HG03442 (cell line): ENCODE results near the gene DNAJB2.
"Not testable (repeated sequence)": the region's sequence is repeated elsewhere in the genome, so short reads cannot be mapped to it uniquely, and the experiment has no call there.

ENCODE experiments used
- ATAC-seq: cut with Tn5 transposase; IDR thresholded peaks from one replicate; pipeline ENCODE4 v1.9.1; 2021; ENCODE audit warnings: mild to moderate bottlenecking, moderate library complexity; ENCODE audit not compliant: unreplicated experiment

The DNAJB2 gene

DNA sequence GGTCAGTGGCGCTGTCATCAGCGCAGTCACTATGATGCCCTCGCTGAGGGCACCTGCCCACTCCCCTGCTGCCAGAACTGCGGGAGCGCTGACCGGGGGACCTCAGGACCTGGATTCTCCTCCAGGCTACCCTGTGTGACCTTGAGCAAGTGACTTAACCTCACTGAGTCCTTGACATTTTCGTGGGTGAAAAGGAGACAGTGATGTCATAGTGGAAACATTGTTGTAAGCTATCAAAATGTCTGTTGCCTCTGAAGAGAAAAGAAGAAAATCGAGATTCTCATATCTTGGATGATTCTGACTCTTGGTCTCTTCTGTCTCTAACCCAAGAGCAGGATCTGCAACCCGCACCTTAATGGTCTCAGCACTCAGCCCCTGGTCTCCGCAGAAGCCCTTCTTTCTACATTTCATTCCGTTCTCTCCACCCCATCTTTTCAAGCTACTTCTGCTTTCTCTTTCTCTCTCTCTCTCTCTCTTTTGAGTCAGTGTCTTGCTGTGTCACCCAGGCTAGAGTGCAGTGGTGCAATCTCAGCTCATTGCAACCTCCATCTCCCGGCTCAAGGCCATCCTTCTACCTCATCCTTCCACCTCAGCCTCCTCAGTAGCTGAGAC, 24.5 kb upstream of the DNAJB2 start:
- ATAC-seq = peak; percentile 21

DNA sequence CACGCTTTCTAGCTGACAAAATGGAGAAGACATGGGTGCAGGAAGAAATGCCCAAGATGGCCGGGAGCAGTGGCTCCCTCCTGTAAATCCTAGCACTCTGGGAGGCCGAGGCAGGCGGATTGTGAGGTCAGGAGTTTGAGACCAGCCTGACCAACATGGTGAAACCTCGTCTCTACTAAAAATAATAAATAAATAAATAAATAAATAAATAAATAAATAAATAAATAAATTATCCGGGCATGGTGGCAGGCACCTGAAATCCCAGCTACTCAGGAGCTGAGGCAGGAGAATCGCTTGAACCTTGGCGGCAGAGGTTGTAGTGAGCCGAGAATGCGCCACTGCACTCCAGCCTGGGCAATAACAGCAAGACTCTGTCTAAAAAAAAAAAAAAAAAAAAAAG, 20.2 kb upstream of the DNAJB2 start:
- not testable (repeated sequence) for ATAC-seq

DNA sequence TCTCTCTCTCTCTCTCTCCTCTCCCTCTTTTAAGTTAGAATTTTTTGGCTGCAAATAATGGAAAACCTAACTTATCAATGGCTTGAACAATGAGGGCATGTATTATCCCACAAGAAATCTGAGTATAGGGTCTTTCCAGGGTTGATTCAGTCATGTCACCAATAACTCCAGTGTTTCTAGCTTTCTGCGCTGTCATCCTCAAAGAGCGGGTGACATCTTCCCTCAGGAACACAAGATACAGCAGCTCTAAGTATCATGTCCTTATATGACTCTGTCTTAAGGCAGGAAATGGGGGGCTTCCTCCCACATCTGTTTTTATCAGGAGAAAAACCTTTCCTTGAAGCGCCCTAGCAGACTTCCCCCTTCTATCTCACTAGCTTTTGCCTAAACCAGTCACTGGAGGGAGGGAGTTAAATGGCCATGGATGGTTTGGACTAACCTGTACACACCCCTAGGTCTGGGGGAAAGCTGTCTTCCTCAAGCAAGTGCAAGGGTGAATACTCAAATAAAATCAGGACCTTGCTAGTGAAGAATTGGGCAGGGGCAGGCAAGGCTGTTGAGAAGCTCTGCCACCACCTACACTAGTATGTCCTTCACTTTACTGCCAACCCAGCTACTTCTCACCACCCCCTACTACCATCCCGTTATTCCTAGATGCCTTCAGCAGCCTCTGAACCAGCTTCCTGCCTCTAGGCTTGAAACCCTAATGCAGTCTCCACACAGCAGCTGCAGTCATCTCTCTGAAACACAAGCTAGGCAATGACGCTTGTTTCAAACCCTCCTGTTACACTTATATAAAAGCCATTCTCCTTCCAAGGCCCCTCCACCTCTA, 17.9 kb upstream of the DNAJB2 start:
- ATAC-seq = no peak

DNA sequence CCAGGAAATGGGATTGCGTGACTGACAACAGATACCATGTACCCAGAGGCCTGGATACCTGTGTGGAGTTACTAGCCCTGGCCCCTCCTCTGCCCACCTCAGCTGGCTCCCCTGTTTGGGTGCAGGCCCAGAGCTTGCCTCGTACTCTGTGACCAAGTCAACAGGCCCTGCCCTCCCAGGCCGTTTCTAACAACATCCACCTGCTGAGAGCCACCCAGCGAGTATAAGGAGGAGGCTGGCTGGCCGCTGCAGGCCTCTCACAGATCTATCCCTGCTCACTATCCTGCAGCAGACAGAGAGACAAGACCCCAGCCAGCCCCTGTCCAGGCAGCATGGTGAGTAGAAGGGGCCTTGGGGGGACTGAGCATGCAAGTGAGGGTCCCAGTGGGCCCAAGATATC, 12.9 kb upstream of the DNAJB2 start:
- ATAC-seq = no peak

DNA sequence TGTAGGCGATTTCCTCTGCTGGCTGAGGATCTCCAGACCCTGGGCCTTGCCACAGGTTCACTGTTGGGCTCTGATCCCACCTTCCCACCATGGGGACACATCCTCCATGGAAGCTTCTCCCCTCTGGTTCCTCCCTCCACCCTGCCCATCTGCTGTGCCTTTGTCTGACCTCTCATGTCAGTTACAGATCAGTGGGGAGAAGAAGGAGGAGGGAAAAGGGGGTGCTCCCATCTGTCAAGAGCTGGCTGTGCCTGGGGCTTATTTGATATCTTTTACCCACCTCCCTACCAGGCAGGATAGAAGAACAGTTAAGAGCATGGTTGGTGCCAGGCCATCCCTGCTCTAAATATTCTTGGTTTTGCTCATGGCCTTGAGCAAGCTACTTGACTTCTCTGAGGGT, 12.3 kb upstream of the DNAJB2 start:
- no peak for ATAC-seq

DNA sequence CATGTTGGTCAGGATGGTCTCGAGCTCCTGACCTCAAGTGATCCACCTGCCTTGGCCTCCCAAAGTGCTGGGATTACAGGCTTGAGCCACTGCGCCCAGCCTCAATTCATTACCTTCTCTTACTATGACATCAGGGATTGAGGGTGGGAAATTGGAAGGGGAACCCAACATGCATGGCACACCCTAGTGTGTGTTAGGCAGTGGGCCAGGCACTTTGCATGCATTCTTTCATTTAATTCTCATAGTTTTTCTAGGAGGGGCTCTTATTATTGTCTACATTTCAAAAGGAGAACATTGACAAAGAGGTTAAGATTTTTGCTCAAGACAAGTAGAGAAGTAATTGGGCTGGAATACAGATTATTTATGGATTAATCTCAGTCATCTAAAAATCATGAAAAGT, 10.9 kb upstream of the DNAJB2 start:
- ATAC-seq = no peak

DNA sequence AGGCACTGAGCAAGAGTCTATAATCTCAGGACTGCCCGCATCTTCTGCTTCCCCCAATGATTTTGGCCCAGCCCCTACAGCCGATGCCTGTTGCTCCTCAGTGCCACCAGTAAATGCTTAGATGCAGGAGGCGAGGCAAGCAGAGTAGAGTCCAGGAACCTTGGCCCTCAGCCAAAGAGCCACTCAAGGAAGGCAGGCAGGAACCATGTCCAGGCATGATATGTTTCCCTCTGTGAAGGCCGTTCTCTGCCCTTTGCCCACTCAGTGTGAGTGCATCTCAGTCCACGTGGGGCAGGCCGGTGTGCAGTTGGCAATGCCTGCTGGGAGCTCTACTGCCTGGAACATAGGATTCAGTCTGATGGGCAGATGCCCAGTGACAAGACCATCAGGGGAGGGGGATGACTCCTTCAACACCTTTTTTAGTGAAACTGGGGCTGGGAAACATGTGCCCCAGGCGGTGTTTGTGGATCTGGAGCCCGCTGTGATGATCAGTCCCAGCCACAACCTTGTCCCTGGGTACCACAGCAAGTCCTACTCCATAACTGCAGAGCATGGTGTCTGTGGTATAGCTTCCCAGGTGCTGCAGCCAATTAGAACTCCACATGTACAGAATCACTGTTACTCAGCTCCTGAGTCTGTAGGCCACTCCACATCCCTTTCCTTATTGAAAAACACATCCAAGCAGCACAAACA, 9.7 kb upstream of the DNAJB2 start:
- ATAC-seq = no peak

DNA sequence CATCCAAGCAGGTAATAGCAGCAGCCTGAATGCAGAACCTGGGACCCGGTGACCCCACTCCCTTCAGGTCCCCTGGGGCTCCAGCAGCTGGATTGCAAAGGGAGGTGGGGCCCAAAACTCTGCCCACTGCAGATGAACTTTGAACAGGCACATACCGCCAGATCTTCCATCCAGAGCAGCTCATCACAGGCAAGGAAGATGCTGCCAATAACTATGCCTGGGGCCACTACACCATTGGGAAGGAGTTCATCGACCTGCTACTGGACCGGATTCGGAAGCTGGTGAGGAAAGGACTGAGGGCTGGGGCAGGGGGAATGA, 9.2 kb upstream of the DNAJB2 start:
- ATAC-seq = no peak

DNA sequence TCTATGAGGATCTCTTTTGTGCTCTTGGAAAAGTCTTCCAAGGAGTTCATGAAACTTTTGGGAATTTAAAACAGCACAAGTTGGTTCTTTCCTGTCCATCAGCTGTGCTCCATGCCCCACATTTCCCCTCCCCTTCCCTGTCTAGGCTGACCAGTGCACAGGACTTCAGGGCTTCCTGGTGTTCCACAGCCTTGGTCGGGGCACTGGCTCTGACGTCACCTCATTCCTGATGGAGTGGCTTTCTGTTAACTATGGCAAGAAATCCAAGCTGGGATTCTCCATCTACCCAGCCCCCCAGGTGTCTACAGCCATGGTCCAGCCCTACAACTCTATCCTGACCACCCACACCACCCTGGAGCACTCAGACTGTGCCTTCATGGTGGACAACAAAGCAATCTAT, 8.1 kb upstream of the DNAJB2 start:
- ATAC-seq = no peak

DNA sequence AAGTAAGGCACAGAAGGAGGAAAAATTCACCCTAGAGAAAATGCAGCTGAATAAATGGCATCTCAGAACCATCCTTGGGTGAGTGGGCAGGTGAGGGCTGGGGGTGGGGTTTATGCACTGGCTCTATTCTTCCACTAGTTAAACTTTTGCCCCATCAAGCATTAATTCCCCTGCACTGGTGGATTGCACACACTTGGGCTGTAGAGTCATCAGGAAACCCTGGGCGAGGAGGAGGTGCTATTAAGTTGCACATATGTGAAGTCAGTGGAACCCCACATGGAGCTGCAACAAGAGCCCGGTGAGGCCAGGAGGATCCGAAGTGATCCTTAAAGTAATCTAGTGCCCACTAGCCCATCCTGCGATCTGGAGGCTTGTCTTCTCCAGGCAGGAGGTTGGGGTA, 6.8 kb upstream of the DNAJB2 start:
- ATAC-seq = no peak

DNA sequence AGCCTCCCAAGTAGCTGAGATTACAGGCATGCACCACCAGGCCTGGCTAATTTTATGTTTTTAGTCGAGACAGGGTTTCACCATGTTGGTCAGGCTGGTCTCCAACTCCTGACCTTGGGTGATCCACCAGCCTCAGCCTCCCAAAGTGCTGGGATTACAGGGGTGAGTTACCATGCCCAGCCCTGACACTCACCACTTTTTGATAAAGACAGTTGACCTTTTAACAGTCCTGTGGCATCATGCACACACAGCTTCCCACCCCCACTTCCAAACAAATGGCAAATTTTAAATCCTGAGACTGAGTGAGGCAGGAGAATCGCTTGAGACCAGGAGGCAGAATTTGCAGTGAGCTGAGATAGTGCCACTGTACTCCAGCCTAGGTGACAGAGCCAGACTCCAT, 6.2 kb upstream of the DNAJB2 start:
- ATAC-seq = no peak

DNA sequence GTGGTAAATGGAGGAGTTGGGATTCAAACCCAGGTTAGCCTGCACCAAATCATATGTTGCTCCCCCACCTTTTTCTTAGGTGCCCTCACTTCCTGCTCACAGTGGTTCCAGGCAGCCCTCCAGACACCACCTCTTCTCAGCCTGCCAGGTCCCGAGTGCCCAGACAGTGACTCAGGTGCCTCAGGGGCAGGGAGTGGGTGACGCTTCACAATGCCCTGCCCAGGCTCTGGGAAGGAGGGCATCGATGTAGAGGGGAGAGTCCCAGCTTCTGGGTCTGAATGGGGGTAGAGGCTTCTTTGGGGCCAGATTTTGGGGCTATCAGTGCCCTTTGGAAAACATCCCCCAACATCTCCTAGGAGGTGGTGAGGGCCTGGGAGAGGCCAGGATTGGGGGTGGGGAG, 5.2 kb upstream of the DNAJB2 start:
- ATAC-seq = no peak

DNA sequence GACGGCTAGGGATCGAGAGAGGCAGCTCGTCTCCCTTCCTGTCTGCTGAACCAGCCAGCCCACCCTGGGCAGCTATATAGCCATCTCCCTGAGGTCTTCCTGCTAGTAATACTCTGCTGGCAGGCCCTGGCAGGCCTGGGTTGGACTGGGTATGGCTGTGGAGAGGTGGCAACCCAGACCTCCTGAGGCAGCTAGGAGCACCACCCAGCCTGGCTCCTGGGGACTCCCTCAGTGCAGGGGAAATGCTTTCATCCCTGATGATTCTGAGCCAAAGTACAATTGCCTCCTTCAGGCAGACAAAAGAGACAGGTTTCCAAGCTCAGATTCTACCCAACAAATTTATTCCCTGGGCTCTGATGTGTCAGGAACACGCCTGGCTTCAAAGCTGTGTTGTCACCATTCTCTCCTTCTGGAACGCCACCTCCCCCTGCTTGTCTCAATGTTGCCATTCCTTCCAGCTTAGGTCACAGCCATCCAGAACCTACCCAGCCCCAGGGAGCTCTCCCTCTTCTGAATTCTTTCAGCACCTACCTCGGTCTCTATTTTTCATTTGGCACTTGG, 4.7 kb upstream of the DNAJB2 start:
- no peak for ATAC-seq

DNA sequence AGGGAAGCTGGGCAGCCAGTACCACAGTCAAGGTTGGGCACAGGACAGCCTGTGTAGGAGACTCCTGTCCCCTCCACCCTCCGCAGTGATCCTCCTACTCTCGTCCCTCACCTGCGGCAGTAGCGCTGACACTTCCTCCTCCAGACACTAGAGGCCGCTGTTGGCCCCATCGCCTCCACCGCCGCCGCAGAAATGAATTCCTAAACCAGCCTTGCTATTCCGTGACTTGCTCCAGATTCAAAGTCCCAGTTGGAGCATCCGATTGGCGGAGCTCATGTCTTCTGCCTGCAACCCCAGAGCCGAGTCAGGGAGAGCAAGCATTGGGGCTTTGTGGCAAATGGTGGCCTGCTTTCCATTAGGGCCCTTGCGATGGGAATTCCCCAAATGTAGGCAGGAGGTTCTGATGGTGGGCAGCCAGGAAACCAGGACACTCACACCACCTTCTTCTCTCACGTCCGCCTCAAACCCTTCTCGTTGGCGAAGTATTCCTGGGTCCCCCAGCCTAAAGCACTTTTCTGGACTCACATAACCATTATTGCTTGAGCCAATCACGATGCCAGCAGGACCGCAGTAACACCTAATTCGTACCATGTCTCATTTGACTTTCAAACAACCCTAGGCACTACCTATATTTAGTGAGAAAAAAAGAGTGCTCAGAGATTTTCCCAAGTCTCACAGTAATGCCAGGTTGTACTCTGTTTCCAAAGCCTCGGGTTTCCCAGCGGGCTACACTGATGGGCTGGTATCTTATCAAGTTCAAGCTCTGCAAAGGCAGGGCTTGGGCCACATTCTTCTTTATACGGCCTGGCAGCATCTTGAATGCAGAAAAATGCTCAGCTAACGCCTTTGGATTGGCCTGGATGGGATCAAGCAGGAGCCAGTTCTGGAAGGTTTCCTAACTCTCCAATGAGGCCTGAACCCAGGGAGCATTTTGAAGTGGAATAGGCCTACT, 1.2 kb upstream of the DNAJB2 start:
- peak; percentile 24 for ATAC-seq

DNA sequence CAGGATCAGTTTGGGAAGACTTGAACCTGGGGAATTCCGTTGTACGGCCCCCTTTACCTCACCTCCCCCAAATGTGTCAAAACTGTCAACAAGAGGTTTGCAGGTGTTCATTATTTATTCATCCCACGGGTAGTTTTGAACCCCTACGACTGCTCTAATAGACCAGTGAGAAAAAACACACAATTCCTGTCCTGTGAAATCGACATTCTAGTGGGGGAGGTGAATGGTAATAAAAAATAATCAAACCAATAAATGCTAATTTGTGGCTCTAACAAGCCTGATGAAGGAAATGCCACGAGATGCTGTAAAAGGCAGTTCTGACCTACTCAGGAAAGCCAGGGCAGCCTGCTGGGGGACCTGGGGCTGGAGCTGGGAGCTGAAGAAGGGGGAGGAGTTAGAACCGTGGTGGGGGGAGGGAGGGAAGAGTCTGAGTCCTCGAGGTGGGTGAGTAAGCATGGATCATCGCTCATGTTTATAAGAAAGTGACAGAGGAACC, 463 bp upstream of the DNAJB2 start:
- ATAC-seq = no peak

DNA sequence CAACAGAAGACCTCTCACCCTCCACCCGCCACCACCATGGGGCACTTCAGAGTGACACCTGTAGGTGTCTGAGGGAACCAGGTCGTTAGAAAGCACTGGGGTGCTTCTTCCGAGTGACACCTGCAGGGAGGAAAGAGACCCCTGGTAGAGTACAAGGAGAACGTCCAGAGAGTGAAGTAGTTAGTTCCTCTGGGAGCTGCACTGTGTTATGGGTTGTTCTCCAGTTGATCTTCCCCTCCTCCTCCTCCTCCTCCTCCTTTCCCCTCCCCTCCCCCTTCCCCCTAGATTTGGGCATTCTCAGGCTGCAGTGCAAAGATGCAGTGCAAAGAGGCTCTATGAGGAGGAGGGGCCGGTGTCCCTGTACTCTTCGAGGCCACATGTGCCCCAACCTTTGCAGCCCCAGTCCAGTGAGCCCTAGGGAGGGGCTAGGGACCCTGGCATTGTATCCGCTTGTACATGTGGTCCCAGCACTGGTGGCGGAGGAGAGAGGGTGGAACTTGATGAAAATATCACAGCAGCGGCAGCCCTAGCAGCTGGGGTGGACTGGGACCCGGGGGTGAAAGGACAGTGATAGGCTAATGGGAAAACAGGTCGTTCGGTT, 850 bp downstream of the DNAJB2 start:
- no peak for ATAC-seq

DNA sequence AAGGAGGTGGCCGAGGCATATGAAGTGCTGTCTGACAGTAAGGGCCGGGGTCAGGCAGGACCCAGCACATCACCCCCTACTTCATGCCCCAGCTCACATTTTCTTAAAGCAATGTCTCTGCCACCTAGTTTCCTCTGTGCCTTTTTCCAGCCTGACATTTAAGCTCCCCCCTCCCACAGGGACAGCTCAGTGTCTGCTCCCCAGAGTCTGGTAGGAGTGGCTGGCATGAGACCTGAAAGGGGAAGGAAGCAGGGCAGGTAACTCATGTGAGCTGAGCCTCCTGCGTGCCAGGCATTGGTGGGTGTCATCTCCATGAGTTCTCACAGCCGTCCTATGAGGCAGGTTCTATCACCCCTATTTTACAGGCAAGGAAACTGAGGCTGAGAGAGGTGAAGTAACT, 1.5 kb downstream of the DNAJB2 start:
- ATAC-seq = no peak

DNA sequence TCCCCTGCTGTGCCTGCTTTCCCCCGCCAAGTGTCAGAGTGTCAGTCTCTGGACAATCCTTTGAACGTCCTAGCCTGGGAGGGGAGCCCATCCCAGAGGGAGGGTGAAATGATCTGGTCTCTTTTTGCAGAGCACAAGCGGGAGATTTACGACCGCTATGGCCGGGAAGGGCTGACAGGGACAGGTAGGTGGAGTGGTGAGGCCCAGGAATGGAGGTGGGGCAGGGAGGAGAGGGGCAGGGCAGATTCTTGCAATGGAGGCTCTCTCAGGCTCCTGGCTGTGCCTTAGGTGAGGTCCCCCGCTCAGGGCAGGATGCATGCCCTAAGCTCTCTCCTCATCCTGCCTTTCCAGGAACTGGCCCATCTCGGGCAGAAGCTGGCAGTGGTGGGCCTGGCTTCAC, 2.4 kb downstream of the DNAJB2 start:
- no peak for ATAC-seq

DNA sequence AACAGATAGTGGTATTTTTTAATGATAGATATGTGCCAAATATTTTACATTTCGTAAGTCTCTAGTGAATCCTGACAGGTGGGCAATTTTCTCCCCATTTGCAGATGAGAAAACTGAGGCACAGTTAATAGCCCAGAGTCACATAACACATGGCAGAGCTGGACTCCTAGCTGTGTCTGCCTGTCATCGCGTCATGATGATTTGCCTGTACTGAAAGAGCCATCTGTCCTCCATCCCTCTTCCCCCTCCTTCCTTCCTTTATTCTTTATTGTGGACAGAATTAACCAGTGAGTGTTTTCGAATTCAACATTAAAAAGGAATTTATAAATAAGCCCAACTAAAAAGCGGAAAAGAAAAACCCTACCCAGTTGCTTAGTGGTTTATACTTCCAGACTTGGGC, 3.2 kb downstream of the DNAJB2 start:
- no peak for ATAC-seq

DNA sequence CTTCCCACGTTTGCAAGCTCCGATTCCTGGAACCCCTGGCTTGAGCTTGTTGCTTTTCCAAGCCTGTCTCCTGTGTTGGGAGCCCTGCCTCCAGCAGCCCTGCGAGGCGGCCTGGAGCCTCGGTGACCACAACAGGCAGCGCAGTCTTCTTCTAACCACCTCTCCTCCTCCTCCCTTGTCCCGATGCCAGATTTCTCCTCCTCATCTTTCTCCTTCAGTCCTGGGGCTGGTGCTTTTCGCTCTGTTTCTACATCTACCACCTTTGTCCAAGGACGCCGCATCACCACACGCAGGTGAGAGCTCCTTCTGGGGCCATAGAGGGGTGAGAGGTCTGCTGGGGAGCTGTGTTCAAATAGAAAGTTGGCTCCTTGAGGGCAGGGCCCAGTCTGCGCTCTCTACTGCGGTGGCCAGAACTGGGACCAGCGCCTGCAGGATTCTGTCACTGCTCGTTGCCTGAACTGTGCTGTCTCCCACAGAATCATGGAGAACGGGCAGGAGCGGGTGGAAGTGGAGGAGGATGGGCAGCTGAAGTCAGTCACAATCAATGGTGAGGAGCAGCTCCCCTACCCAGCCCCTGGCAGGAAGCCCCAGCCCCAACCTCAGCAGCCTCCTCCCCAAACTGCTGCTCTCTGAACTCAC, 3.9 kb downstream of the DNAJB2 start:
- ATAC-seq = no peak
